Coronary artery (tissue), 2 donors: ENCODE results near the gene PSD4.

Source experiments
- DNase-seq: peaks from one replicate; pipeline ENCODE4 v3.0.0-alpha.2; 2017; ENCODE audit warnings: low spot score
- H3K27ac ChIP-seq, 2 donors: fragments of 200-600 bp; sonication (generic); one replicate each; pipeline ENCODE4 v1.5.1; 2016 to 2019
- H3K4me3 ChIP-seq: fragments of 200-600 bp; sonication (generic); 2 replicates; pipeline ENCODE4 v1.5.1; 2016; ENCODE audit warnings: mild to moderate bottlenecking, moderate library complexity
- CTCF ChIP-seq: fragments of 200-600 bp; sonication (generic); IDR thresholded peaks from one replicate; pipeline ENCODE4 v1.5.1; 2019; ENCODE audit warnings: antibody characterized with exemption

PSD4 gene

DNA sequence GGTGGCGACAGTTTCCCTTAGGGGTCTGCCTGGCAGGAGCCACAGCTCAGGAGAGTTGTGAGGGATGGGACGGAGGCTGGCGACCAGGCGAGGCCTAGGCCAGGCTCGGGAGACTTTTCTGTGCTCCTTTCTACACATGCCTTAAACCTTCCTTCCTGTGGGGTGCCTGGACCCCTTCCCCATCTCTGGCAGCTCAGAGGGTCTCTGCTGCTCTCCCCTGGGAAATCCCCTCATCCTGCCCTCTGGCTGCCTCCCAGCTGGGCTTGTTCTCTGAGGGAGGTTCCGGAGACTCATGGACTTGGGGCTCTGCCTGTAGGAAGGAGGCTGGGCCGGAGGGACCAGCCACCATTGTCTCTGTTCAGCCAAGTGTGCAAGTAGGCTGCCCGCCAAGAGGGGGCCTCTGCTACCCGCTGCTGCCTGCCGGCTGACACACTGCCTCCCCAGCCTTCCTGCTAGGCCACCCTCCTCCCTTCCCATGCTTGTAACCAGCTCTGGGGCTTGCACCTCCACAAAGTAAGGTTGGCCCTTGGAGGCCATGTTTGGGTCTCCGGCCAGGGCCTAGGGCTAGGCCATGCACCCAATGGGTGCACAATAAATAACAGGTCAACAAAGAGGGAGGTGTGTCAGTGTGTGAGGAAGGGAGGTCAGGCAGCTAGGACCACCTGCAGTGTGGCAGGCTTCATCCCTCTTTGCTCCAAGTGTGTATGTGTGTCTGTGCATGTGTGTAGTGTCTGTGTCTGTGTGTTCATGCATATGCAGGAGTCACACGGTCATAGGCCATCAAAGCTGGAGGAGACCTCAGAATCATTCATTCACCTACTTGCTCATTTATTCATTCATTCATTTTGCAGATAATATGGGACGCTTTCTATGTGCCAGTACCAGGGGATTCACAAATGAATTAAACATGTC is 28.8 kb downstream of the PSD4 start:
- DNase-seq, result no peak
- Histone ChIP-seq H3K4me3 (no peak overlapping the region), H3K27ac (no peak overlapping the region)
- no peak for TF ChIP-seq CTCF

GRCh38 chr2:113203217-113203530 is 29.4 kb downstream of the PSD4 start:
- TF ChIP-seq CTCF, result no peak
- no peak overlapping the region for H3K4me3 ChIP-seq
- no peak for DNase-seq
- H3K27ac ChIP-seq, result no peak overlapping the region

DNA sequence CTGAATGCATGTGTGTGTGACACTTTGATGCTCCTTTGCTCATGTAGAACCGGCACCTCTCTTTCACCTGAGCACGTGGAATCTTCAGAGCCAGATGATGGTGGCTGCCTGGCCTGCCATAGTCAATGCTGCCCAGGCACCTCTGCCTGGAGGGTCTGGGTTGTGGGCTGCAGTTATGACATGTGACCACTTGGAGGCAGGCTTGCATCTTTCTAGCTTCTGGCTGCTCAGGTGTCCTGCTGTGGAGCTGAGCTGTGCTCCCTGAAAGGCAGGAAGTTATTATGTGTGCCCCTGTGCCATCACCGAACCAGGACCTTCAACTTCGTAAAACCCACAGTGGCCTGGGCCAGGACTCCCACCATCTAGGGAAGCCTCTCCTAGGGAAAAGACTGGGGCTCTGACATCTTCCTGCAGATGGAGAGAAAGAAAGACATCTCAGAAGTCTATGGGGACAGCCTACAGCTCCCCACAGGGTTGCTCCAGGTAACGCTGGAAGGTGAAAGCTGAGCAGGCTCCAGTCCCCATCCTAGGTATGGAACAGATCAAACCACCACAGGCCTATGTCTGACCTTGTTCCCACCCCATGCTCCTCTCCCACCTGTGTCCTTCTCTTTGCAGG is 30.2 kb downstream of the PSD4 start:
- no peak for DNase-seq
- Histone ChIP-seq H3K27ac (no peak overlapping the region), H3K4me3 (no peak overlapping the region)
- TF ChIP-seq CTCF, result peak; percentile 46

GRCh38 chr2:113206251-113206650 is 32.5 kb downstream of the PSD4 start:
- no peak for TF ChIP-seq CTCF
- DNase-seq, result no peak

GRCh38 chr2:113207021-113207420 is 33.2 kb downstream of the PSD4 start:
- DNase-seq, result no peak
- Histone ChIP-seq H3K4me3 (no peak overlapping the region), H3K27ac (no peak overlapping the region)
- no peak for TF ChIP-seq CTCF

More at GRCh38 chr2:113206251-113206650, 32.5 kb downstream of the PSD4 start:
- Histone ChIP-seq H3K27ac (no peak overlapping the region), H3K4me3 (no peak overlapping the region)

GRCh38 chr2:113208396-113208795 is 34.6 kb downstream of the PSD4 start:
- Histone ChIP-seq H3K4me3 (no peak overlapping the region), H3K27ac (no peak overlapping the region)

More at GRCh38 chr2:113208396-113208795, 34.6 kb downstream of the PSD4 start:
- DNase-seq, result no peak
- TF ChIP-seq CTCF, result no peak
